Esophagus muscularis mucosa (tissue), 4 donors: ENCODE results near the gene CNTNAP2. TPM values are rescaled to one million over a fixed set of nuclear protein-coding genes. Genes with fewer than 3 reads are reported as not detected.

Experiments used
- DNase-seq: peaks from one replicate; pipeline ENCODE4 v3.0.0-alpha.2; 2017; ENCODE audit errors: extremely low spot score
- H3K27ac ChIP-seq, 4 donors: fragments of 200-600 bp; sonication (generic); replicated peaks in 1 of 4; 1 replicate in 3 of 4; 2 replicates in 1 of 4; pipeline ENCODE4 v1.5.1; 2016 to 2019; ENCODE audit warnings: mild to moderate bottlenecking in 1 of 4
- H3K27me3 ChIP-seq, 4 donors: fragments of 200-600 bp; sonication (generic); one replicate each; pipeline versions ENCODE4 v1.5.1 to v1.6.0; 2016 to 2019
- H3K36me3 ChIP-seq, 4 donors: fragments of 200-600 bp; sonication (generic); one replicate each; pipeline ENCODE4 v1.5.1; 2016 to 2019
- H3K4me1 ChIP-seq, 4 donors: fragments of 200-600 bp; sonication (generic); one replicate each; pipeline ENCODE4 v1.5.1; 2016 to 2019
- H3K4me3 ChIP-seq, 4 donors: fragments of 200-600 bp; sonication (generic); 1 replicate in 2 of 4; 2 replicates in 2 of 4; pipeline ENCODE4 v1.5.1; 2016 to 2019; ENCODE audit warnings: mild to moderate bottlenecking in 4 of 4, moderate library complexity in 1 of 4
- H3K9me3 ChIP-seq, 4 donors: fragments of 200-600 bp; sonication (generic); 1 replicate in 3 of 4; 2 replicates in 1 of 4; pipeline ENCODE4 v1.5.1; 2016 to 2019
- CTCF ChIP-seq, 3 experiments: fragments of 200-600 bp in 2 of 3; fragments of 450-650 bp in 1 of 3; sonication (generic) in 2 of 3; IDR thresholded peaks; one replicate each; pipeline ENCODE4 v1.5.1; 2017 to 2019; ENCODE audit warnings: antibody characterized with exemption in 3 of 3, mild to moderate bottlenecking in 2 of 3, moderate library complexity in 1 of 3
- EP300 ChIP-seq: sonication (generic); formaldehyde crosslinking; IDR thresholded peaks from one replicate; pipeline ENCODE4 v1.6.1; 2017; ENCODE audit warnings: antibody characterized with exemption
- POLR2A ChIP-seq: fragments of 450-650 bp; IDR thresholded peaks from one replicate; pipeline ENCODE4 v1.6.1; 2017; ENCODE audit warnings: antibody characterized with exemption, moderate library complexity, mild to moderate bottlenecking, low read depth
- POLR2AphosphoS5 ChIP-seq, 2 donors: sonication (generic); formaldehyde crosslinking; IDR thresholded peaks; one replicate each; pipeline ENCODE4 v1.6.1; 2017; ENCODE audit warnings: antibody characterized with exemption in 2 of 2
- WGBS: methylation state at CpG from one replicate; pipeline ENCODE4 v1.1.5; 2018; 5-methylcytosine and 5-hydroxymethylcytosine counted together
- intact Hi-C: fragments of 100-400 bp; cut with DNase I; formaldehyde crosslinking; loops from one replicate; pipeline ENCODE4 v1.15.1; 2023
- total RNA-seq, 4 donors: library from RNA; depleted of rRNA; stranded (reverse); fragments of >200 nt; gene quantifications; one replicate each; pipeline versions ENCODE4 v1.1.0 to v1.2.1, GENCODE V29; 2016

CNTNAP2 gene
- total RNA-seq, 4 donors from 2014 or later, result 1.2 to 2.9 (median 1.9) TPM

GRCh38 chr7:147068842-147069241 is 952.2 kb downstream of the CNTNAP2 start:
- Histone ChIP-seq H3K4me1 (no peaks in the 10 kb centered on the region), H3K9me3 (no peaks in the 10 kb centered on the region), H3K27me3 (no peaks in the 10 kb centered on the region), H3K27ac (no peak overlapping the region), H3K36me3 (no peaks in the 10 kb centered on the region), H3K4me3 (no peak overlapping the region)
- 48% methylated on average over 5 of the region's 5 CpGs for WGBS
- intact Hi-C loops, result no loop called here
- DNase-seq, result no peak
- no peak for TF ChIP-seq POLR2AphosphoS5 (IDR thresholded peaks at IDR 0.05)
- TF ChIP-seq POLR2A, result no peak
- TF ChIP-seq CTCF (IDR thresholded peaks at IDR 0.05), result no peak
- TF ChIP-seq EP300, result no peak

- H3K4me1 ChIP-seq, result no peaks in the 10 kb centered on the region
- no peak for TF ChIP-seq POLR2A
- TF ChIP-seq CTCF (IDR thresholded peaks at IDR 0.05), result no peak
- TF ChIP-seq EP300, result no peak
- TF ChIP-seq POLR2AphosphoS5 (IDR thresholded peaks at IDR 0.05), result no peak
- intact Hi-C loops, result no loop called here
- no peaks in the 10 kb centered on the region for H3K36me3 ChIP-seq
- H3K9me3 ChIP-seq, result no peaks in the 10 kb centered on the region
- H3K27ac ChIP-seq, result no peak overlapping the region
- 45% methylated on average over 1 of the region's 1 CpG for WGBS
- no peak for DNase-seq
- no peaks in the 10 kb centered on the region for H3K27me3 ChIP-seq
- H3K4me3 ChIP-seq, result no peak overlapping the region
Observed at GRCh38 chr7:147069771-147070170, 953.2 kb downstream of the CNTNAP2 start.

- no peaks in the 10 kb centered on the region for H3K36me3 ChIP-seq
- intact Hi-C loops, result no loop called here
- H3K9me3 ChIP-seq, result no peaks in the 10 kb centered on the region
- WGBS, result 54% methylated on average over 1 of the region's 1 CpG
- no peaks in the 10 kb centered on the region for H3K4me1 ChIP-seq
- H3K27me3 ChIP-seq, result no peaks in the 10 kb centered on the region
- DNase-seq, result no peak
- H3K27ac ChIP-seq, result no peak overlapping the region
- no peak overlapping the region for H3K4me3 ChIP-seq
- TF ChIP-seq POLR2AphosphoS5 (IDR thresholded peaks at IDR 0.05), result no peak
- TF ChIP-seq CTCF (IDR thresholded peaks at IDR 0.05), result no peak
- TF ChIP-seq EP300, result no peak
- TF ChIP-seq POLR2A, result no peak
Observed at GRCh38 chr7:147070886-147071285, 954.3 kb downstream of the CNTNAP2 start.

- no peak for DNase-seq
- H3K36me3 ChIP-seq, result no peaks in the 10 kb centered on the region
- no peak overlapping the region for H3K27ac ChIP-seq
- no peaks in the 10 kb centered on the region for H3K4me1 ChIP-seq
- intact Hi-C loops, result no loop called here
- H3K9me3 ChIP-seq, result no peaks in the 10 kb centered on the region
- H3K27me3 ChIP-seq, result no peaks in the 10 kb centered on the region
- H3K4me3 ChIP-seq, result no peak overlapping the region
- WGBS, result 97% methylated on average over 1 of the region's 1 CpG
- TF ChIP-seq EP300 (no peak), CTCF (IDR thresholded peaks at IDR 0.05) (no peak), POLR2AphosphoS5 (IDR thresholded peaks at IDR 0.05) (no peak), POLR2A (no peak)
Observed at GRCh38 chr7:147071536-147071935, 954.9 kb downstream of the CNTNAP2 start.

GRCh38 chr7:147078312-147078711 is 961.7 kb downstream of the CNTNAP2 start:
- no peaks in the 10 kb centered on the region for H3K36me3 ChIP-seq
- no peak overlapping the region for H3K27ac ChIP-seq
- H3K4me1 ChIP-seq, result no peaks in the 10 kb centered on the region
- H3K27me3 ChIP-seq, result no peaks in the 10 kb centered on the region
- DNase-seq, result no peak
- H3K9me3 ChIP-seq, result no peaks in the 10 kb centered on the region
- no peak overlapping the region for H3K4me3 ChIP-seq
- intact Hi-C loops, result no loop called here
- 68% methylated on average over 3 of the region's 3 CpGs for WGBS
- no peak for TF ChIP-seq EP300
- TF ChIP-seq POLR2AphosphoS5 (IDR thresholded peaks at IDR 0.05), result no peak
- no peak for TF ChIP-seq POLR2A
- no peak for TF ChIP-seq CTCF (IDR thresholded peaks at IDR 0.05)
